ENCODE results near the gene LMOD2.

The LMOD2 gene

GRCh38 chr7:123621707-123622106 lies 34.0 kb upstream of the LMOD2 start:
- no peak overlapping the region for H3K27ac ChIP-seq (ENCODE audit: low read depth, low read length)
- TF ChIP-seq, protein P1, sequence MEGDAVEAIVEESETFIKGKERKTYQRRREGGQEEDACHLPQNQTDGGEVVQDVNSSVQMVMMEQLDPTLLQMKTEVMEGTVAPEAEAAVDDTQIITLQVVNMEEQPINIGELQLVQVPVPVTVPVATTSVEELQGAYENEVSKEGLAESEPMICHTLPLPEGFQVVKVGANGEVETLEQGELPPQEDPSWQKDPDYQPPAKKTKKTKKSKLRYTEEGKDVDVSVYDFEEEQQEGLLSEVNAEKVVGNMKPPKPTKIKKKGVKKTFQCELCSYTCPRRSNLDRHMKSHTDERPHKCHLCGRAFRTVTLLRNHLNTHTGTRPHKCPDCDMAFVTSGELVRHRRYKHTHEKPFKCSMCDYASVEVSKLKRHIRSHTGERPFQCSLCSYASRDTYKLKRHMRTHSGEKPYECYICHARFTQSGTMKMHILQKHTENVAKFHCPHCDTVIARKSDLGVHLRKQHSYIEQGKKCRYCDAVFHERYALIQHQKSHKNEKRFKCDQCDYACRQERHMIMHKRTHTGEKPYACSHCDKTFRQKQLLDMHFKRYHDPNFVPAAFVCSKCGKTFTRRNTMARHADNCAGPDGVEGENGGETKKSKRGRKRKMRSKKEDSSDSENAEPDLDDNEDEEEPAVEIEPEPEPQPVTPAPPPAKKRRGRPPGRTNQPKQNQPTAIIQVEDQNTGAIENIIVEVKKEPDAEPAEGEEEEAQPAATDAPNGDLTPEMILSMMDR (IDR thresholded peaks at IDR 0.05; ENCODE audit: low read depth, low read length, poor library complexity, severe bottlenecking) = no peak
- no peak for TF ChIP-seq EZH2phosphoT487 (IDR thresholded peaks at IDR 0.05; ENCODE audit: borderline replicate concordance, low read length)
- no peaks in the 10 kb centered on the region for H3F3A ChIP-seq (ENCODE audit: control insufficient read depth, insufficient read depth)
- no peak overlapping the region for H3K4me2 ChIP-seq (ENCODE audit: low read length)
- no peaks in the 10 kb centered on the region for H3K79me2 ChIP-seq (ENCODE audit: control insufficient read depth, low read length)
- no peaks in the 10 kb centered on the region for H4K20me1 ChIP-seq (ENCODE audit: control insufficient read depth, insufficient read depth, low read depth, low read length)
- H3K4me1 ChIP-seq (ENCODE audit: control insufficient read depth, low read length) = no peaks in the 10 kb centered on the region; the same call in 1 of the 2 replicates
- no peaks in the 10 kb centered on the region for H3K9me3 ChIP-seq (ENCODE audit: control insufficient read depth, insufficient read depth, low read length)
- peaks cover 5% of the 10 kb centered on the region; the same call in 1 of the 2 replicates for H3K27me3 ChIP-seq (ENCODE audit: control insufficient read depth, low read length)
- no peak overlapping the region for H3K4me3 ChIP-seq (ENCODE audit: low read length)
- H3K9me2 ChIP-seq (replicated peaks; ENCODE audit: control insufficient read depth, low read length) = no peaks in the 10 kb centered on the region
- no peaks in the 10 kb centered on the region for H3K36me3 ChIP-seq (ENCODE audit: control insufficient read depth, low read length)

- no peak overlapping the region for H3K27ac ChIP-seq (ENCODE audit: low read depth, low read length)
Measured at GRCh38 chr7:123622660-123623386, 32.8 kb upstream of the LMOD2 start.

DNA sequence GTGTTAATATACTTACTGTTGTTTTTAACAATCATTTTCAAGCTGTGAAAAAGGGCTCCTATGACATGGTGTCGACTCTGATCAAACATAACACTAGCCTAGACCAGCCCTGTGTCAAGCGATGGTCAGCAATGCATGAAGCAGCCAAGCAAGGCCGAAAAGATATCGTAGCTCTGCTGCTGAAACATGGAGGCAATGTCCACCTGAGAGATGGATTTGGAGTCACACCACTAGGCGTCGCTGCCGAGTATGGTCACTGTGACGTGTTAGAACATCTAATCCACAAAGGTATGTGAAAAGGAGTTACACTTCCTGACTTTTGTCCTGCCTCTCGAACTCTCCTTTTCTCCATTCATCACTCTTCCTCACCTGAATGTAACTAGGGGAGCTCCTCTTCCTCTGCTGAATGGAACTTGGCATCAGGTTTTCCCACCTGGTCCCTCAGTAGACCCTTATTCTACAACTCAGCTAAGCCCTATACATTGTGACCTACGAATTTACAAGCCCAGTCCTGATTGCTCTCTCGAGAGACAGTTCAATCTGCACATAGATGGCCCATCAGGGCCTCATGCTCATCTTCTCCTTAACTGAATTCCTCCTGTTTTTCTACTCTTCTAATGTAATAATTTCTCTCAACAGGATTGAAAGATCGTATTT lies 31.0 kb upstream of the LMOD2 start:
- Histone ChIP-seq H3F3A (ENCODE audit: control insufficient read depth, insufficient read depth) (no peaks in the 10 kb centered on the region), H3K4me2 (ENCODE audit: low read length) (peak overlapping the region; percentile 36), H3K4me3 (ENCODE audit: low read length) (no peak overlapping the region), H3K27me3 (ENCODE audit: control insufficient read depth, low read length) (peaks cover 5% of the 10 kb centered on the region; the same call in 1 of the 2 replicates), H3K79me2 (ENCODE audit: control insufficient read depth, low read length) (no peaks in the 10 kb centered on the region), H3K36me3 (ENCODE audit: control insufficient read depth, low read length) (no peaks in the 10 kb centered on the region), H3K4me1 (ENCODE audit: control insufficient read depth, low read length) (no peaks in the 10 kb centered on the region; the same call in 1 of the 2 replicates), H3K9me2 (replicated peaks; ENCODE audit: control insufficient read depth, low read length) (no peaks in the 10 kb centered on the region), H3K27ac (ENCODE audit: low read depth, low read length) (no peak overlapping the region), H3K9me3 (ENCODE audit: control insufficient read depth, insufficient read depth, low read length) (no peaks in the 10 kb centered on the region), H4K20me1 (ENCODE audit: control insufficient read depth, insufficient read depth, low read depth, low read length) (no peaks in the 10 kb centered on the region)
- no peak for TF ChIP-seq EZH2phosphoT487 (IDR thresholded peaks at IDR 0.05; ENCODE audit: borderline replicate concordance, low read length)
- TF ChIP-seq, protein P1 (IDR thresholded peaks at IDR 0.05; ENCODE audit: low read depth, low read length, poor library complexity, severe bottlenecking) = peak; percentile 98

More at GRCh38 chr7:123622660-123623386, 32.8 kb upstream of the LMOD2 start:
- Histone ChIP-seq H3K9me2 (replicated peaks; ENCODE audit: control insufficient read depth, low read length) (no peaks in the 10 kb centered on the region), H3F3A (ENCODE audit: control insufficient read depth, insufficient read depth) (no peaks in the 10 kb centered on the region), H3K36me3 (ENCODE audit: control insufficient read depth, low read length) (no peaks in the 10 kb centered on the region), H3K4me3 (ENCODE audit: low read length) (no peak overlapping the region), H3K9me3 (ENCODE audit: control insufficient read depth, insufficient read depth, low read length) (no peaks in the 10 kb centered on the region), H3K27me3 (ENCODE audit: control insufficient read depth, low read length) (peaks cover 5% of the 10 kb centered on the region; the same call in 1 of the 2 replicates), H3K79me2 (ENCODE audit: control insufficient read depth, low read length) (no peaks in the 10 kb centered on the region), H3K4me1 (ENCODE audit: control insufficient read depth, low read length) (no peaks in the 10 kb centered on the region; the same call in 1 of the 2 replicates), H4K20me1 (ENCODE audit: control insufficient read depth, insufficient read depth, low read depth, low read length) (no peaks in the 10 kb centered on the region), H3K4me2 (ENCODE audit: low read length) (no peak overlapping the region)
- no peak for TF ChIP-seq EZH2phosphoT487 (IDR thresholded peaks at IDR 0.05; ENCODE audit: borderline replicate concordance, low read length)
- TF ChIP-seq, protein P1 (IDR thresholded peaks at IDR 0.05; ENCODE audit: low read depth, low read length, poor library complexity, severe bottlenecking) = no peak

All from DOHH2 (cell line).